Naive thymus-derived CD8-positive, alpha-beta T cell (primary cell): ENCODE data around the gene ABCG5. TPM values are rescaled to one million over a fixed set of nuclear protein-coding genes. Genes with fewer than 3 reads are reported as not detected.

Experiments
- ATAC-seq, 2 donors: fragments of 150-1000 bp; cut with Tn5 transposase in 1 of 2; sonication (Bioruptor Pico), chemical (Tn5 transposase) in 1 of 2; 1 replicate in 1 of 2; 2 replicates in 1 of 2; pipeline ENCODE4 v1.10.0; 2021; ENCODE audit warnings: mild to moderate bottlenecking in 2 of 2, moderate library complexity in 2 of 2
- POLR2A ChIA-PET: fragments of 350-600 bp; sonication (Branson Sonifier 250); formaldehyde crosslinking; loops from one replicate; lab custom pipeline; 2021; ENCODE audit warnings: antibody characterized with exemption; lab: Charles Lee
- DNase-seq, 10 donors: peaks; one replicate each; pipeline versions ENCODE4 v3.0.0 to v3.0.0-alpha.2; 2020 to 2022
- H3K27ac Mint-ChIP-seq, 10 donors: one replicate each; pipeline ENCODE4 v1.8.0; 2020 to 2022; ENCODE audit warnings: mild to moderate bottlenecking in 10 of 10, mixed read lengths in 10 of 10, moderate library complexity in 4 of 10, inconsistent platforms in 1 of 10
- H3K27me3 Mint-ChIP-seq, 5 donors: one replicate each; pipeline ENCODE4 v1.8.0; 2021 to 2022; ENCODE audit warnings: mixed read lengths in 5 of 5
- H3K36me3 Mint-ChIP-seq, 3 donors: one replicate each; pipeline ENCODE4 v1.8.0; 2020 to 2022; ENCODE audit warnings: mixed read lengths in 3 of 3, mild to moderate bottlenecking in 2 of 3, inconsistent platforms in 1 of 3
- H3K4me1 Mint-ChIP-seq, 4 donors: one replicate each; pipeline ENCODE4 v1.8.0; 2021 to 2022; ENCODE audit warnings: mixed read lengths in 4 of 4
- H3K4me3 Mint-ChIP-seq, 10 donors: one replicate each; pipeline ENCODE4 v1.8.0; 2020 to 2022; ENCODE audit warnings: mild to moderate bottlenecking in 10 of 10, mixed read lengths in 10 of 10, moderate library complexity in 6 of 10, inconsistent platforms in 1 of 10
- H3K9me3 Mint-ChIP-seq, 9 donors: one replicate each; pipeline ENCODE4 v1.8.0; 2020 to 2022; ENCODE audit warnings: mixed read lengths in 9 of 9, mild to moderate bottlenecking in 3 of 9, inconsistent platforms in 1 of 9, moderate library complexity in 1 of 9
- polyA plus RNA-seq, 3 donors: library from polyadenylated mRNA; unstranded; fragments of 300-500 nt; fragmentation: Illumina TruSeq; gene quantifications; one replicate each; pipeline ENCODE4 v1.2.3, GENCODE V29; 2021
- total RNA-seq, 8 experiments: library from RNA in 2 of 8; stranded (reverse) in 2 of 8; gene quantifications; one replicate each; pipeline ENCODE4 v1.2.3 and lab custom pipeline; 2021 to 2026

The ABCG5 gene
- total and polyA plus RNA-seq, 5 experiments from 2014 or later = not detected

GRCh38 chr2:43791035-43791765 is 47.4 kb downstream of the ABCG5 start:
- Mint-ChIP-seq H3K27me3 (no peaks in the 10 kb centered on the region), H3K9me3 (no peaks in the 10 kb centered on the region), H3K4me1 (no peaks in the 10 kb centered on the region), H3K4me3 (no peak overlapping the region), H3K27ac (no peak overlapping the region), H3K36me3 (peaks cover 0 to 37% (median 24%) of the 10 kb centered on the region in 3 donors)
- POLR2A ChIA-PET = no interaction called here
- DNase-seq (no peak), ATAC-seq (no peak)

- no peak for ATAC-seq
- H3K27ac Mint-ChIP-seq = no peak overlapping the region
- no peaks in the 10 kb centered on the region for H3K4me1 Mint-ChIP-seq
- POLR2A ChIA-PET = interaction anchor here (0.8 kb wide), 1 partner anchor 20 kb away, joined by 4 read pairs; no protein-coding TSS in a partner anchor
- no peaks in the 10 kb centered on the region for H3K27me3 Mint-ChIP-seq
- no peaks in the 10 kb centered on the region for H3K9me3 Mint-ChIP-seq
- peaks cover 0 to 32% (median 18%) of the 10 kb centered on the region in 3 donors for H3K36me3 Mint-ChIP-seq
- no peak for DNase-seq
- H3K4me3 Mint-ChIP-seq = no peak overlapping the region
Observed at GRCh38 chr2:43790147-43790546, 48.5 kb downstream of the ABCG5 start.

- H3K36me3 Mint-ChIP-seq = peaks cover 0 to 23% (median 14%) of the 10 kb centered on the region in 3 donors
- POLR2A ChIA-PET = no interaction called here
- H3K4me1 Mint-ChIP-seq = no peaks in the 10 kb centered on the region
- H3K27ac Mint-ChIP-seq = no peak overlapping the region
- no peaks in the 10 kb centered on the region for H3K9me3 Mint-ChIP-seq
- ATAC-seq (no peak), DNase-seq (no peak)
- no peaks in the 10 kb centered on the region for H3K27me3 Mint-ChIP-seq
- H3K4me3 Mint-ChIP-seq = no peak overlapping the region
Observed at GRCh38 chr2:43788646-43789045, 50.0 kb downstream of the ABCG5 start.

- H3K27ac Mint-ChIP-seq = no peak overlapping the region
- no peaks in the 10 kb centered on the region for H3K4me1 Mint-ChIP-seq
- H3K27me3 Mint-ChIP-seq = no peaks in the 10 kb centered on the region
- POLR2A ChIA-PET = no interaction called here
- peaks cover 0 to 23% (median 10%) of the 10 kb centered on the region in 3 donors for H3K36me3 Mint-ChIP-seq
- DNase-seq = no peak
- no peaks in the 10 kb centered on the region for H3K9me3 Mint-ChIP-seq
- H3K4me3 Mint-ChIP-seq = no peak overlapping the region
- no peak for ATAC-seq
Observed at GRCh38 chr2:43787895-43788294, 50.7 kb downstream of the ABCG5 start.

GRCh38 chr2:43778233-43778632 is 60.4 kb downstream of the ABCG5 start:
- Mint-ChIP-seq H3K27ac (no peak overlapping the region), H3K4me1 (peaks cover 13 to 20% (median 16%) of the 10 kb centered on the region in 4 donors), H3K4me3 (no peak overlapping the region), H3K27me3 (no peaks in the 10 kb centered on the region), H3K9me3 (no peaks in the 10 kb centered on the region), H3K36me3 (peaks cover 5 to 15% (median 9%) of the 10 kb centered on the region in 3 donors)
- no peak for ATAC-seq
- DNase-seq = no peak
- POLR2A ChIA-PET = no interaction called here

GRCh38 chr2:43777306-43777926 is 61.2 kb downstream of the ABCG5 start:
- POLR2A ChIA-PET = no interaction called here
- H3K36me3 Mint-ChIP-seq = peaks cover 5 to 15% (median 9%) of the 10 kb centered on the region in 3 donors
- H3K4me1 Mint-ChIP-seq = peaks cover 13 to 20% (median 17%) of the 10 kb centered on the region in 4 donors
- no peak for DNase-seq
- no peaks in the 10 kb centered on the region for H3K27me3 Mint-ChIP-seq
- no peak overlapping the region for H3K27ac Mint-ChIP-seq
- H3K4me3 Mint-ChIP-seq = no peak overlapping the region
- ATAC-seq = no peak
- no peaks in the 10 kb centered on the region for H3K9me3 Mint-ChIP-seq

GRCh38 chr2:43776324-43776723 is 62.3 kb downstream of the ABCG5 start:
- no peak for ATAC-seq
- Mint-ChIP-seq H3K4me3 (peak overlapping the region in 1 of 10 donors; percentile 24), H3K4me1 (peaks cover 13 to 20% (median 17%) of the 10 kb centered on the region in 4 donors), H3K27ac (no peak overlapping the region), H3K9me3 (no peaks in the 10 kb centered on the region), H3K36me3 (peaks cover 5 to 13% (median 5%) of the 10 kb centered on the region in 3 donors), H3K27me3 (no peaks in the 10 kb centered on the region)
- POLR2A ChIA-PET = no interaction called here
- DNase-seq = no peak

- DNase-seq = no peak
- peaks cover 0 to 9% (median 0%) of the 10 kb centered on the region in 5 donors for H3K27me3 Mint-ChIP-seq
- peak overlapping the region in 6 of 10 donors; percentile 20 to 98 (median 85) for H3K27ac Mint-ChIP-seq
- POLR2A ChIA-PET = interaction anchor here (1.2 to 1.5 kb wide), 3 partner anchors 10 to 179 kb away, joined by 3 to 7 read pairs (median 3); partner anchors contain the start of genes PLEKHH2 and THADA
- H3K4me3 Mint-ChIP-seq = peak overlapping the region; percentile 90 to 98 (median 97)
- ATAC-seq = no peak
- H3K4me1 Mint-ChIP-seq = peaks cover 12 to 19% (median 14%) of the 10 kb centered on the region in 4 donors
- H3K36me3 Mint-ChIP-seq = peaks cover 4 to 8% (median 5%) of the 10 kb centered on the region in 3 donors
- no peaks in the 10 kb centered on the region for H3K9me3 Mint-ChIP-seq
Observed at GRCh38 chr2:43774617-43775016, 64.0 kb downstream of the ABCG5 start.

GRCh38 chr2:43773876-43774613 is 64.6 kb downstream of the ABCG5 start, which contains the start of gene DYNC2LI1:
Gene DYNC2LI1, plus strand, starts transcription at chr2:43774039. Its CDS starts 100 bp downstream, at chr2:43774139.
- peak; percentile 51 to 86 (median 64) for DNase-seq
- ATAC-seq = peak; percentile 96 to 97
- H3K36me3 Mint-ChIP-seq = peaks cover 0 to 4% (median 3%) of the 10 kb centered on the region in 3 donors
- peaks cover 12 to 19% (median 14%) of the 10 kb centered on the region in 4 donors for H3K4me1 Mint-ChIP-seq
- peak within 1 kb of the TSS; percentile 90 to 98 (median 97) for H3K4me3 Mint-ChIP-seq
- peaks cover 0 to 9% (median 0%) of the 10 kb centered on the region in 5 donors for H3K27me3 Mint-ChIP-seq
- POLR2A ChIA-PET = interaction anchor here (1.2 to 1.5 kb wide), 3 partner anchors 9 to 178 kb away, joined by 3 to 7 read pairs (median 3); partner anchors contain the start of genes PLEKHH2 and THADA
- peak within 1 kb of the TSS; percentile 69 to 98 (median 87) for H3K27ac Mint-ChIP-seq
- H3K9me3 Mint-ChIP-seq = no peaks in the 10 kb centered on the region

- Mint-ChIP-seq H3K4me1 (no peaks in the 10 kb centered on the region), H3K36me3 (peaks cover 0 to 1% (median 0%) of the 10 kb centered on the region in 3 donors), H3K4me3 (no peak overlapping the region), H3K27ac (no peak overlapping the region), H3K27me3 (peaks cover 0 to 14% (median 0%) of the 10 kb centered on the region in 5 donors), H3K9me3 (no peaks in the 10 kb centered on the region)
- POLR2A ChIA-PET = no interaction called here
- ATAC-seq (no peak), DNase-seq (no peak)
Observed at GRCh38 chr2:43766006-43766405, 72.6 kb downstream of the ABCG5 start.

GRCh38 chr2:43764086-43764705 is 74.4 kb downstream of the ABCG5 start:
- H3K4me3 Mint-ChIP-seq = no peak overlapping the region
- H3K9me3 Mint-ChIP-seq = no peaks in the 10 kb centered on the region
- POLR2A ChIA-PET = interaction anchor here (0.7 to 1.1 kb wide), 2 partner anchors 10 to 359 kb away, joined by 3 read pairs; partner anchors contain the start of gene DYNC2LI1
- H3K4me1 Mint-ChIP-seq = no peaks in the 10 kb centered on the region
- no peak for ATAC-seq
- no peak for DNase-seq
- H3K36me3 Mint-ChIP-seq = peaks cover 0 to 1% (median 0%) of the 10 kb centered on the region in 3 donors
- H3K27me3 Mint-ChIP-seq = peaks cover 0 to 9% (median 0%) of the 10 kb centered on the region in 5 donors
- no peak overlapping the region for H3K27ac Mint-ChIP-seq

GRCh38 chr2:43763091-43763490 is 75.5 kb downstream of the ABCG5 start:
- POLR2A ChIA-PET = no interaction called here
- Mint-ChIP-seq H3K4me3 (no peak overlapping the region), H3K9me3 (no peaks in the 10 kb centered on the region), H3K27ac (no peak overlapping the region), H3K36me3 (peaks cover 0 to 1% (median 0%) of the 10 kb centered on the region in 3 donors), H3K4me1 (no peaks in the 10 kb centered on the region), H3K27me3 (peaks cover 0 to 9% (median 0%) of the 10 kb centered on the region in 5 donors)
- DNase-seq (no peak), ATAC-seq (no peak)
